Testis (tissue), 2 donors: ENCODE measurements around the gene BRSK2.

Experiments used
- POLR2A ChIP-seq: fragments of 450-650 bp; IDR thresholded peaks from one replicate; pipeline ENCODE4 v1.6.1; 2017; ENCODE audit warnings: antibody characterized with exemption, mild to moderate bottlenecking, moderate library complexity
- TF ChIP-seq, protein P1 (sequence below), 3 experiments: fragments of 450-650 bp in 2 of 3; fragments of 200-600 bp in 1 of 3; sonication (generic) in 1 of 3; IDR thresholded peaks; one replicate each; pipeline ENCODE4 v1.5.1; 2016 to 2019; ENCODE audit warnings: antibody characterized with exemption in 3 of 3, mild to moderate bottlenecking in 2 of 3, moderate library complexity in 1 of 3

DNA sequence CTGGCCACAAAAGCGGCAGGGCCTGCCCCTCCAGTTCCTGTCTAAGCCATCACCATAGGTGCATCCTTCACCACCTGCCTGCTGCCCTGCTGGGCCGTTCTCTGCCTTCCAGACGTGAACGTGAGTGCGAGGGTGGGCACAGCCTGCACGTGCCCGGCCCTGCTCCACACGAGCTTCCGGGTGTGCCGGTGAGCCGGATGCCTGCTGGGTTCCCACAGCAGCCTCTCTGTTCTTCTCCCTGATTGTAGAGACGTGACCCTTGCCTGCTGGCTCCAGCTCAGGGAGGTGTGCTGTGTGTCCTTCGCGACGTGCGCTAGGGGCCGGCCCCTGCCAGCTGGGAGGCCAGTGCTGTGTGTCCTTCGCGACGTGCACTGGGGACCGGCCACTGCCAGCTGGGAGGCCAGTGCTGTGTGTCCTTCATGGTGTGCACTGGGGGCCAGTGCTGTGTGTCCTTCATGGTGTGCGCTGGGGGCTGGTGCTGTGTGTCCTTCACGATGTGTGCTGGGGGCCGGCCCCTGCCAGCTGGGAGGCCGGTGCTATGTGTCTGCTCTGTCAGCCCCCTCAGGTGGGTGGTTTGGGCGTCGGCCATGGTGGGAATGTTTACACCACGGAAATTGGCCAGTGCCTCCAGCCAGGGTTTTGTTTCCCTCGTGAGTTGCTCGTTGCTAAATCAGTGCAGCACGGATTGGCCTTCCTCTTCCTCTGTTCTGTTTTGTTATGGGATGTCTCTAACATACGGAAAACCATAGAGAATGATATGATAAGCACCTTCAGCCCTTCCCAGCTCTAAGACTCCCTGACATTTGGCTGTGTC, 35.4 kb upstream of the BRSK2 start:
- TF ChIP-seq, protein P1, sequence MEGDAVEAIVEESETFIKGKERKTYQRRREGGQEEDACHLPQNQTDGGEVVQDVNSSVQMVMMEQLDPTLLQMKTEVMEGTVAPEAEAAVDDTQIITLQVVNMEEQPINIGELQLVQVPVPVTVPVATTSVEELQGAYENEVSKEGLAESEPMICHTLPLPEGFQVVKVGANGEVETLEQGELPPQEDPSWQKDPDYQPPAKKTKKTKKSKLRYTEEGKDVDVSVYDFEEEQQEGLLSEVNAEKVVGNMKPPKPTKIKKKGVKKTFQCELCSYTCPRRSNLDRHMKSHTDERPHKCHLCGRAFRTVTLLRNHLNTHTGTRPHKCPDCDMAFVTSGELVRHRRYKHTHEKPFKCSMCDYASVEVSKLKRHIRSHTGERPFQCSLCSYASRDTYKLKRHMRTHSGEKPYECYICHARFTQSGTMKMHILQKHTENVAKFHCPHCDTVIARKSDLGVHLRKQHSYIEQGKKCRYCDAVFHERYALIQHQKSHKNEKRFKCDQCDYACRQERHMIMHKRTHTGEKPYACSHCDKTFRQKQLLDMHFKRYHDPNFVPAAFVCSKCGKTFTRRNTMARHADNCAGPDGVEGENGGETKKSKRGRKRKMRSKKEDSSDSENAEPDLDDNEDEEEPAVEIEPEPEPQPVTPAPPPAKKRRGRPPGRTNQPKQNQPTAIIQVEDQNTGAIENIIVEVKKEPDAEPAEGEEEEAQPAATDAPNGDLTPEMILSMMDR (IDR thresholded peaks at IDR 0.05) = no peak
- no peak for TF ChIP-seq POLR2A
